HepG2 (cell line): ENCODE data around the gene ECHS1. TPM values are rescaled to one million over a fixed set of nuclear protein-coding genes. Genes with fewer than 3 reads are reported as not detected.

Source experiments
- ATAC-seq: fragments of 200-7000 bp; cut with Tn5 transposase; 3 replicates; pipeline ENCODE4 v1.9.1; 2020; ENCODE audit warnings: mild to moderate bottlenecking, moderate library complexity
- BruUV-seq: library from RNA; stranded (reverse); fragments of 400-500 nt; replicated peaks from 2 replicates; lab custom pipeline; 2021; lab: Mats Ljungman, UMichigan
- CTCF ChIA-PET: fragments of 300-600 bp; formaldehyde crosslinking; extraction: SDS; loops from one replicate; lab custom pipeline; 2021; ENCODE audit warnings: low total read pairs, inconsistent platforms, low intra/inter-chr PET ratio; lab: Yijun Ruan, JAX
- POLR2A ChIA-PET: fragments of 350-600 bp; sonication (Branson Sonifier 250); formaldehyde crosslinking; loops from one replicate; lab custom pipeline; 2020; ENCODE audit warnings: antibody characterized with exemption, inconsistent platforms; lab: Yijun Ruan, JAX
- DNase-seq: peaks from one replicate; pipeline ENCODE4 v3.0.0-alpha.2; 2015; ENCODE audit warnings: low spot score
- FAIRE-seq: peaks from 3 replicates; lab custom pipeline; 2011; peaks lifted over from hg19 to GRCh38; lab: Jason Lieb, UNC
- H2AFZ ChIP-seq: one replicate; pipeline ENCODE4 v1.6.1; 2011; ENCODE audit warnings: low read length, inconsistent platforms
- H3K27ac ChIP-seq: fragments of 300-600 bp; 3 replicates; pipeline ENCODE4 v1.8.0; 2011; ENCODE audit warnings: mixed run types, mild to moderate bottlenecking, mixed read lengths, low read length, inconsistent platforms; ENCODE audit not compliant: insufficient read depth; ENCODE audit errors: extremely low read length
- H3K27me3 ChIP-seq, 2 experiments: fragments of 200-600 bp in 1 of 2; 2 replicates in 1 of 2; 3 replicates in 1 of 2; pipeline versions ENCODE4 v1.6.0 to v1.8.0; 2011; ENCODE audit warnings: low read length in 2 of 2, mild to moderate bottlenecking in 2 of 2, moderate library complexity in 2 of 2, inconsistent platforms in 1 of 2; ENCODE audit not compliant: insufficient read depth in 2 of 2, control insufficient read depth in 1 of 2
- H3K36me3 ChIP-seq, 2 experiments: fragments of 200-600 bp in 1 of 2; replicated peaks in 1 of 2; 2 replicates in 1 of 2; 3 replicates in 1 of 2; pipeline versions ENCODE4 v1.5.1 to v1.8.0; 2011; ENCODE audit warnings: low read length in 2 of 2, inconsistent platforms in 1 of 2; ENCODE audit not compliant: insufficient read depth in 2 of 2, control insufficient read depth in 1 of 2
- H3K4me1 ChIP-seq: 2 replicates; pipeline ENCODE4 v1.5.1; 2012; ENCODE audit warnings: low read length, inconsistent platforms; ENCODE audit not compliant: insufficient read depth
- H3K4me2 ChIP-seq: 2 replicates; pipeline ENCODE4 v1.6.0; 2011; ENCODE audit warnings: low read depth, low read length, inconsistent platforms
- H3K4me3 ChIP-seq, 3 experiments: fragments of 200-600 bp in 1 of 3; sonication (generic), shearing (Covaris generic) in 1 of 3; replicated peaks in 1 of 3; 2 replicates each; pipeline ENCODE4 v1.5.1; 2011 to 2016; ENCODE audit warnings: low read length in 3 of 3, inconsistent platforms in 2 of 3, low read depth in 2 of 3, mild to moderate bottlenecking in 2 of 3, control low read depth in 1 of 3, mixed read lengths in 1 of 3; ENCODE audit not compliant: insufficient read depth in 1 of 3
- H3K79me2 ChIP-seq: one replicate; pipeline ENCODE4 v1.6.1; 2011; ENCODE audit warnings: low read length, inconsistent platforms; ENCODE audit not compliant: insufficient read depth
- H3K9ac ChIP-seq: 2 replicates; pipeline ENCODE4 v1.6.0; 2011; ENCODE audit warnings: mild to moderate bottlenecking, low read depth, low read length, inconsistent platforms; ENCODE audit not compliant: insufficient read depth
- H3K9me3 ChIP-seq: 2 replicates; pipeline ENCODE4 v1.5.1; 2012; ENCODE audit warnings: mild to moderate bottlenecking, low read length
- H4K20me1 ChIP-seq: 2 replicates; pipeline ENCODE4 v1.6.0; 2011; ENCODE audit warnings: inconsistent platforms, mild to moderate bottlenecking, low read length, moderate library complexity; ENCODE audit not compliant: insufficient read depth
- DMTF1 ChIP-seq: sonication (generic); formaldehyde crosslinking; IDR thresholded peaks from 2 replicates; pipeline ENCODE4 v1.4.0; 2020; ENCODE audit warnings: mild to moderate bottlenecking, missing genetic modification reagents
- PATZ1 ChIP-seq: sonication (generic); formaldehyde crosslinking; IDR thresholded peaks from 2 replicates; pipeline ENCODE4 v1.4.0; 2020; ENCODE audit warnings: missing genetic modification reagents
- RFX5 ChIP-seq: IDR thresholded peaks from 2 replicates; pipeline ENCODE4 v1.6.1; 2011; ENCODE audit warnings: low read depth, low read length, improper control_type of control experiment
- SRSF9 ChIP-seq: fragments of 200-400 bp; formaldehyde crosslinking; IDR thresholded peaks from 2 replicates; pipeline ENCODE4 v1.6.1; 2018; ENCODE audit warnings: borderline replicate concordance, mild to moderate bottlenecking, low read depth, low read length; ENCODE audit not compliant: insufficient read depth, poor library complexity, severe bottlenecking
- TAF1 ChIP-seq: sonication (generic); formaldehyde crosslinking; IDR thresholded peaks from 2 replicates; pipeline ENCODE4 v1.4.0; 2020; ENCODE audit warnings: missing genetic modification reagents
- WGBS: methylation state at CpG from one replicate; pipeline ENCODE4 v1.1.6; 2017; ENCODE audit warnings: low lambda C conversion rate; 5-methylcytosine and 5-hydroxymethylcytosine counted together
- in situ Hi-C: cut with HindIII; loops from 2 replicates; pipeline ENCODE4 v1.10.0; 2017; ENCODE audit warnings: low pct_unique_long_range_greater_than_20kb; ENCODE audit not compliant: extremely low pct_ligation_motif_present
- intact Hi-C: fragments of 100-400 bp; cut with micrococcal nuclease; formaldehyde crosslinking; loops from one replicate; pipeline ENCODE4 v1.10.0; 2022; ENCODE audit not compliant: unreplicated experiment
- polyA plus RNA-seq, 8 experiments: library from polyadenylated mRNA; depleted of rRNA in 3 of 8; stranded (reverse) in 7 of 8; unstranded in 1 of 8; fragments of >200 nt; fragmentation: Illumina TruSeq in 4 of 8; extraction: Trizol in 4 of 8; gene quantifications; 2 replicates each; pipeline versions ENCODE4 v1.2.1 to v1.2.3, GENCODE V29; 2011 to 2016; ENCODE audit warnings: low read depth in 4 of 8, missing spikeins in 1 of 8, mixed read lengths in 1 of 8; ENCODE audit not compliant: insufficient read depth in 1 of 8
- total RNA-seq, 5 experiments: library from RNA; depleted of rRNA; stranded (reverse); fragments of >200 nt; fragmentation: Illumina TruSeq; extraction: Trizol; gene quantifications; 2 replicates each; pipeline ENCODE4 v1.2.3, GENCODE V29; 2016; ENCODE audit warnings: low read depth in 1 of 5

ECHS1 gene
- total and polyA plus RNA-seq, 2 of the 13 experiments (the other 11 are each of a cell fraction or from before 2014, with no cell fraction given), result 32.7 to 195 TPM

- TF ChIP-seq SRSF9 (no peak), DMTF1 (CRISPR knock-in tag) (no peak), TAF1 (no peak), RFX5 (no peak), PATZ1 (CRISPR knock-in tag) (no peak)
- CTCF ChIA-PET, result no interaction called here
- FAIRE-seq, result no peak
- Histone ChIP-seq H3K27ac (no peak overlapping the region), H3K4me1 (peaks cover 13% of the 10 kb centered on the region), H3K4me2 (no peak overlapping the region), H3K9me3 (no peaks in the 10 kb centered on the region), H4K20me1 (no peaks in the 10 kb centered on the region), H3K36me3 (no peaks in the 10 kb centered on the region), H3K79me2 (no peaks in the 10 kb centered on the region), H3K27me3 (no peaks in the 10 kb centered on the region), H3K4me3 (no peak overlapping the region), H2AFZ (no peak overlapping the region), H3K9ac (no peak overlapping the region)
- no peak for ATAC-seq
- BruUV-seq, result no TSS peak
- no peak for DNase-seq
- in situ Hi-C loops (no loop called here), intact Hi-C loops (no loop called here)
- WGBS, result 81% methylated on average over 21 of the region's 39 CpGs
- POLR2A ChIA-PET, result no interaction called here
These were observed 16.0 kb upstream of the ECHS1 start for GRCh38 chr10:133388973-133389818.
